ACHN (cell line): ENCODE measurements around the gene PALLD.

Experiments used
- DNase-seq: peaks from one replicate; pipeline ENCODE4 v3.0.0-alpha.2; 2015
- in situ Hi-C: cut with HindIII; loops from 2 replicates; pipeline ENCODE4 v1.10.0; 2017; ENCODE audit warnings: low sequenced_read_pairs, low pct_ligation_motif_present, low pct_unique_long_range_greater_than_20kb

Gene PALLD

GRCh38 chr4:168572002-168572401 is 75.2 kb downstream of the PALLD start:
- DNase-seq = no peak
- in situ Hi-C loops = no loop called here

- in situ Hi-C loops = no loop called here
- no peak for DNase-seq
These were observed 77.0 kb downstream of the PALLD start for GRCh38 chr4:168573870-168574269.

GRCh38 chr4:168574581-168575295 is 77.9 kb downstream of the PALLD start:
- no peak for DNase-seq
- in situ Hi-C loops = no loop called here

GRCh38 chr4:168575473-168575872 is 78.6 kb downstream of the PALLD start:
- no peak for DNase-seq
- in situ Hi-C loops = no loop called here

GRCh38 chr4:168577624-168578023 is 80.8 kb downstream of the PALLD start:
- in situ Hi-C loops = no loop called here

GRCh38 chr4:168580228-168580627 is 83.4 kb downstream of the PALLD start:
- DNase-seq = no peak
- in situ Hi-C loops = no loop called here

More at GRCh38 chr4:168577624-168578023, 80.8 kb downstream of the PALLD start:
- no peak for DNase-seq

- no peak for DNase-seq
- in situ Hi-C loops = no loop called here
These were observed 87.5 kb downstream of the PALLD start for GRCh38 chr4:168584321-168584771.

- in situ Hi-C loops = no loop called here
- DNase-seq = peak; percentile 74
These were observed 88.6 kb downstream of the PALLD start for GRCh38 chr4:168585168-168586091.

- no peak for DNase-seq
- in situ Hi-C loops = no loop called here
These were observed 90.1 kb downstream of the PALLD start for GRCh38 chr4:168586926-168587325.

- in situ Hi-C loops = no loop called here
- DNase-seq = peak; percentile 61
These were observed 90.7 kb downstream of the PALLD start for GRCh38 chr4:168587411-168588125.

GRCh38 chr4:168588916-168589531 is 92.2 kb downstream of the PALLD start:
- in situ Hi-C loops = no loop called here
- DNase-seq = peak; percentile 80

- DNase-seq = no peak
- in situ Hi-C loops = no loop called here
These were observed 95.8 kb downstream of the PALLD start for GRCh38 chr4:168592676-168593075.

GRCh38 chr4:168593399-168593798 is 96.5 kb downstream of the PALLD start:
- in situ Hi-C loops = no loop called here

GRCh38 chr4:168594121-168594520 is 97.3 kb downstream of the PALLD start:
- in situ Hi-C loops = no loop called here
- DNase-seq = no peak

More at GRCh38 chr4:168593399-168593798, 96.5 kb downstream of the PALLD start:
- no peak for DNase-seq

- in situ Hi-C loops = no loop called here
- DNase-seq = no peak
These were observed 101.3 kb downstream of the PALLD start for GRCh38 chr4:168598191-168598590.

- no peak for DNase-seq
- in situ Hi-C loops = no loop called here
These were observed 104.1 kb downstream of the PALLD start for GRCh38 chr4:168600796-168601583.

- in situ Hi-C loops = no loop called here
- DNase-seq = no peak
These were observed 105.0 kb downstream of the PALLD start for GRCh38 chr4:168601899-168602298.
